ENCODE measurements around the gene LRP10. TPM values are rescaled to one million over a fixed set of nuclear protein-coding genes. Genes with fewer than 3 reads are reported as not detected.

Gene LRP10
- total and polyA plus RNA-seq, 12 donors = 10.3 to 101 (median 48.0) TPM

- Histone ChIP-seq H3K4me3 (peak overlapping the region; percentile 74 to 97 (median 90)), H3K27ac (peak overlapping the region in 9 of 10 donors; percentile 95 to 99 (median 98)), H3K36me3 (peaks cover 0 to 51% (median 42%) of the 10 kb centered on the region in 9 donors), H3K27me3 (no peaks in the 10 kb centered on the region), H3K4me1 (peaks cover 2 to 30% (median 25%) of the 10 kb centered on the region in 9 donors), H3K9me3 (no peaks in the 10 kb centered on the region)
- WGBS, 2 donors = 48 to 51% methylated on average over 10 of the region's 10 CpGs
- intact Hi-C loops (cut with DNase I) = loop anchor here in 2 of 10 donors (2.0 to 5.0 kb wide), 2 partner anchors 28 to 44 kb away; partner anchors contain the start of gene RBM23 (in 2 of the 2)
- no peak for ATAC-seq
- TF ChIP-seq CTCF (IDR thresholded peaks at IDR 0.05) = peak in 1 of 9 donors; percentile 41
- no peak for DNase-seq
Measured at GRCh38 chr14:22872833-22873520, 1.4 kb downstream of the LRP10 start.

GRCh38 chr14:22875003-22875747 is 3.6 kb downstream of the LRP10 start:
- no peak overlapping the region for H3K27ac ChIP-seq
- WGBS, 2 donors = 96% methylated on average over 15 of the region's 15 CpGs
- no peak for DNase-seq
- H3K4me1 ChIP-seq = peaks cover 2 to 25% (median 21%) of the 10 kb centered on the region in 9 donors
- no peak for TF ChIP-seq CTCF (IDR thresholded peaks at IDR 0.05)
- H3K36me3 ChIP-seq = peaks cover 0 to 69% (median 45%) of the 10 kb centered on the region in 9 donors
- ATAC-seq = no peak
- H3K27me3 ChIP-seq = no peaks in the 10 kb centered on the region
- H3K4me3 ChIP-seq = no peak overlapping the region
- intact Hi-C loops (cut with DNase I) = no loop called here
- no peaks in the 10 kb centered on the region for H3K9me3 ChIP-seq

GRCh38 chr14:22875748-22876319 is 4.3 kb downstream of the LRP10 start:
- intact Hi-C loops (cut with DNase I) = no loop called here
- ATAC-seq = no peak

More at GRCh38 chr14:22875748-22876319, 4.3 kb downstream of the LRP10 start:
- no peak for TF ChIP-seq CTCF (IDR thresholded peaks at IDR 0.05)
- Histone ChIP-seq H3K4me3 (no peak overlapping the region), H3K36me3 (peaks cover 0 to 69% (median 45%) of the 10 kb centered on the region in 9 donors), H3K9me3 (no peaks in the 10 kb centered on the region), H3K4me1 (peaks cover 2 to 18% (median 15%) of the 10 kb centered on the region in 9 donors), H3K27ac (no peak overlapping the region), H3K27me3 (no peaks in the 10 kb centered on the region)
- 96 to 97% methylated on average over 20 of the region's 20 CpGs for WGBS, 2 donors
- no peak for DNase-seq

Data from heart right ventricle (tissue), 16 donors.